Activated CD4-positive, alpha-beta T cell treated with anti-CD3 and anti-CD28 coated beads for 36 hours (primary cell): ENCODE data around the gene PRR12. TPM values are rescaled to one million over a fixed set of nuclear protein-coding genes. Genes with fewer than 3 reads are reported as not detected.

Experiments
- ATAC-seq: fragments of 200-7000 bp; cut with Tn5 transposase; one replicate; pipeline ENCODE4 v1.10.0; 2021; ENCODE audit warnings: mild to moderate bottlenecking, moderate library complexity
- CTCF ChIA-PET: fragments of 350-600 bp; sonication (Branson Sonifier 250); formaldehyde crosslinking; loops from one replicate; lab custom pipeline; 2021; ENCODE audit warnings: antibody characterized with exemption; lab: Charles Lee
- POLR2A ChIA-PET: fragments of 350-600 bp; sonication (Branson Sonifier 250); formaldehyde crosslinking; loops from one replicate; lab custom pipeline; 2021; ENCODE audit warnings: antibody characterized with exemption, inconsistent platforms; lab: Charles Lee
- DNase-seq: peaks from one replicate; pipeline ENCODE4 v3.0.0-alpha.2; 2020
- H3K27ac Mint-ChIP-seq: one replicate; pipeline ENCODE4 v1.8.0; 2021; ENCODE audit warnings: mixed read lengths
- H3K27me3 Mint-ChIP-seq: one replicate; pipeline ENCODE4 v1.8.0; 2021; ENCODE audit warnings: mixed read lengths
- H3K36me3 Mint-ChIP-seq: one replicate; pipeline ENCODE4 v1.8.0; 2021; ENCODE audit warnings: low read depth, mixed read lengths
- H3K4me1 Mint-ChIP-seq: one replicate; pipeline ENCODE4 v1.8.0; 2021; ENCODE audit warnings: mixed read lengths
- H3K4me3 Mint-ChIP-seq: one replicate; pipeline ENCODE4 v1.8.0; 2021; ENCODE audit warnings: mild to moderate bottlenecking, moderate library complexity, mixed read lengths
- H3K9me3 Mint-ChIP-seq: one replicate; pipeline ENCODE4 v1.8.0; 2021; ENCODE audit warnings: low read depth, mixed read lengths
- intact Hi-C, 2 experiments: fragments of 100-400 bp; cut with DNase I in 1 of 2; cut with micrococcal nuclease in 1 of 2; formaldehyde crosslinking; loops; one replicate each; pipeline versions ENCODE4 v1.14.2 to v1.15.1; 2022 to 2024; cut with DNase I, micrococcal nuclease
- total RNA-seq, 2 experiments: library from RNA; stranded (reverse); gene quantifications; one replicate each; pipeline ENCODE4 v1.2.3, GENCODE V29; 2021

The PRR12 gene
- total RNA-seq, 2 experiments from 2014 or later, result 21.0 to 22.7 TPM

- Mint-ChIP-seq H3K4me3 (peak overlapping the region; percentile 74), H3K36me3 (peaks cover 59% of the 10 kb centered on the region), H3K27me3 (no peaks in the 10 kb centered on the region), H3K9me3 (no peaks in the 10 kb centered on the region), H3K27ac (peak overlapping the region; percentile 94), H3K4me1 (peaks cover 84% of the 10 kb centered on the region)
- intact Hi-C loops, result loop anchor here in 1 of 2 experiments (10.0 kb wide), 1 partner anchor 686 kb away; the partner anchor contains the start of gene PPP1R15A
- CTCF ChIA-PET, result interaction anchor here (0.5 to 12.0 kb wide), 5 partner anchors 10 to 112 kb away, joined by 3 to 161 read pairs (median 3); no protein-coding TSS in a partner anchor
- POLR2A ChIA-PET, result interaction anchor here (0.5 to 0.6 kb wide), 3 partner anchors 14 to 52 kb away, joined by 3 to 4 read pairs (median 3); no protein-coding TSS in a partner anchor
- peak; percentile 57 for DNase-seq
- peak; percentile 3 for ATAC-seq
Observed at GRCh38 chr19:49560358-49560900, 30.6 kb upstream of the PRR12 start.

GRCh38 chr19:49564616-49565045, 26.4 kb upstream of the PRR12 start:
- H3K4me3 Mint-ChIP-seq, result peak overlapping the region; percentile 24
- H3K36me3 Mint-ChIP-seq, result peaks cover 34% of the 10 kb centered on the region
- intact Hi-C loops, result loop anchor here (1.0 to 10.0 kb wide), 3 partner anchors 10 to 690 kb away; partner anchors contain the start of genes PPP1R15A (in 1 of the 2) and PRR12 (in 1 of the 2)
- H3K27me3 Mint-ChIP-seq, result no peaks in the 10 kb centered on the region
- ChIA-PET POLR2A (interaction anchor here (0.6 to 1.5 kb wide), 5 partner anchors 10 to 37 kb away, joined by 3 to 7 read pairs (median 4); partner anchors contain the start of gene RCN3), CTCF (interaction anchor here (0.9 to 12.0 kb wide), 7 partner anchors 14 to 152 kb away, joined by 3 to 161 read pairs (median 4); partner anchors contain the start of gene SCAF1)
- peak; percentile 80 for DNase-seq
- peak; percentile 83 for ATAC-seq
- no peaks in the 10 kb centered on the region for H3K9me3 Mint-ChIP-seq
- peaks cover 83% of the 10 kb centered on the region for H3K4me1 Mint-ChIP-seq
- peak overlapping the region; percentile 95 for H3K27ac Mint-ChIP-seq

DNA sequence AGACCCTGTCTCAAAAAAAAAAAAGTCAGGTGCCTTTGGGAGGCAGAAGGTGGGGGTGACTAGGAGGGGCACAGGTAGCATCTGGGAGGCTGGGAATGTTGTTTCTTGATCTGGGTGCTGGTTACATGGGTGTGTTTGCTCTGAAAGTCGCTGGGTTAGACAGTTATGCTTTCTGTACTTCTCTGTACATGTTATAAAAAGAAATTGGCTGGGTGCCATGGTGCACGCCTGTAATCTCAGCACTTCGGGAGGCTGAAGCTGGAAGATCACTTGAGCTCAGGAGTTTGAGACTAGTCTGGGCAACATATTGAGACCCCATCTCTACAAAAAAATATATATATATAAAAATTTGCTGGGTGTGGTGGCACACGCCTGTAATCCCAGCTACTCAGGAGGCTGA, 25.7 kb upstream of the PRR12 start:
- intact Hi-C loops, result loop anchor here (2.0 to 10.0 kb wide), 2 partner anchors 26 to 690 kb away; partner anchors contain the start of genes PPP1R15A (in 1 of the 2) and PRR12 (in 1 of the 2)
- ATAC-seq (no peak), DNase-seq (peak; percentile 18)
- Mint-ChIP-seq H3K4me1 (peaks cover 83% of the 10 kb centered on the region), H3K4me3 (peak overlapping the region; percentile 24), H3K27me3 (no peaks in the 10 kb centered on the region), H3K9me3 (no peaks in the 10 kb centered on the region), H3K27ac (peak overlapping the region; percentile 95), H3K36me3 (peaks cover 29% of the 10 kb centered on the region)
- CTCF ChIA-PET, result interaction anchor here (0.7 to 12.0 kb wide), 5 partner anchors 15 to 92 kb away, joined by 3 to 161 read pairs (median 4); no protein-coding TSS in a partner anchor
- POLR2A ChIA-PET, result interaction anchor here (0.6 to 1.5 kb wide), 5 partner anchors 11 to 37 kb away, joined by 3 to 7 read pairs (median 4); partner anchors contain the start of gene RCN3

GRCh38 chr19:49566302-49566701, 24.7 kb upstream of the PRR12 start:
- H3K27me3 Mint-ChIP-seq, result no peaks in the 10 kb centered on the region
- peak overlapping the region; percentile 42 for H3K27ac Mint-ChIP-seq
- DNase-seq (no peak), ATAC-seq (no peak)
- POLR2A ChIA-PET, result interaction anchor here (0.6 kb wide), 2 partner anchors 97 to 281 kb away, joined by 4 read pairs; no protein-coding TSS in a partner anchor
- H3K4me3 Mint-ChIP-seq, result no peak overlapping the region
- no peaks in the 10 kb centered on the region for H3K9me3 Mint-ChIP-seq
- peaks cover 23% of the 10 kb centered on the region for H3K36me3 Mint-ChIP-seq
- peaks cover 80% of the 10 kb centered on the region for H3K4me1 Mint-ChIP-seq
- intact Hi-C loops, result loop anchor here in 1 of 2 experiments (10.0 kb wide), 1 partner anchor 692 kb away; the partner anchor contains the start of gene PPP1R15A
- CTCF ChIA-PET, result interaction anchor here (0.6 to 12.0 kb wide), 9 partner anchors 12 to 113 kb away, joined by 3 to 161 read pairs (median 3); partner anchors contain the start of gene RPS11

- peak; percentile 71 for DNase-seq
- Mint-ChIP-seq H3K4me1 (peaks cover 69% of the 10 kb centered on the region), H3K27me3 (no peaks in the 10 kb centered on the region), H3K27ac (peak overlapping the region; percentile 87), H3K9me3 (no peaks in the 10 kb centered on the region), H3K4me3 (peak overlapping the region; percentile 43), H3K36me3 (peaks cover 22% of the 10 kb centered on the region)
- POLR2A ChIA-PET, result interaction anchor here (1.0 kb wide), 1 partner anchor 15 kb away, joined by 3 read pairs; no protein-coding TSS in a partner anchor
- CTCF ChIA-PET, result interaction anchor here (0.6 to 12.0 kb wide), 5 partner anchors 18 to 1310 kb away, joined by 3 to 161 read pairs (median 40); no protein-coding TSS in a partner anchor
- intact Hi-C loops, result loop anchor here in 1 of 2 experiments (1.0 to 10.0 kb wide), 2 partner anchors 14 to 693 kb away; partner anchors contain the start of gene PPP1R15A
- ATAC-seq, result peak; percentile 42
Observed at GRCh38 chr19:49567861-49568441, 23.0 kb upstream of the PRR12 start.

DNA sequence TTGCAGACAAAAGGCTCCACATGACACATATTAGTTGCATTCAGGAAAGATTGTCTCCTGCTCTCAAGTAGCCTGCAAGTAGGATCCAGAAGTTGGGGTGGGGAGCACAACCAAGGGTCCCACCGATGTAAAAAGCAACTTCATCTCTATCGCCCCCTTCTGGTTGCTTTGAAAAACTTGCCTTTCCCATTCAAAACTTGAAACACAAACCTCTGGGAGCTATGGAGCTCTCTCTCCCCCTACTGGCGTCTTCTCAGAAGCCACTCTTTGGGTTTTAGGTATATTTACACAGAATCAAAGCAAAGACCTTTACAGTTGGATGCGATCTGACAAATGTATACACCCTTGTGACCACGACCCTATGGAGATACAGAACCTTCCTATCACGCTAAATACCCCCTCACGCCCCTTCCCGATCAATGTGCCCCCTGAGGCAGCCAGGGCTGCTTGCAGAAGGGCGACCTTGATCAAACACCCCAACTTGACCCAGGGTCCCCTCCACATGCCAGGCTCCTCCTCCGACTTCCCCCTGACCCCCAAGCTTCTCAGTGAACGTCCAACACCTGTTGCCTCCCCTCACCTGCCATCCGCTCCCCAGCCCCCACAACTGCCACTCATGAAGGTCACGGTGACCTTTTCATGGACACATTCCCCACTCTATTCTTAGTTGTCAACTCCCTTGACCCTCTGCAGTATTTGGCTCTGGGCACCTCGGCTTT, 20.7 kb upstream of the PRR12 start:
- Mint-ChIP-seq H3K4me1 (peaks cover 56% of the 10 kb centered on the region), H3K4me3 (peak overlapping the region; percentile 16)

GRCh38 chr19:49570997-49571676, 19.8 kb upstream of the PRR12 start:
- ChIA-PET POLR2A (no interaction called here), CTCF (interaction anchor here (0.6 to 8.5 kb wide), 21 partner anchors 9 to 1101 kb away, joined by 3 to 135 read pairs (median 5); partner anchors contain the start of genes NOSIP, PRRG2, RPS11 and RRAS)
- Mint-ChIP-seq H3K4me1 (peaks cover 49% of the 10 kb centered on the region), H3K9me3 (no peaks in the 10 kb centered on the region), H3K27ac (peak overlapping the region; percentile 51), H3K36me3 (peaks cover 8% of the 10 kb centered on the region), H3K27me3 (no peaks in the 10 kb centered on the region), H3K4me3 (no peak overlapping the region)
- intact Hi-C loops, result loop anchor here (1.0 to 5.0 kb wide), 5 partner anchors 24 to 107 kb away; partner anchors contain the start of genes FLT3LG (in 1 of the 2) and PRMT1 (in 1 of the 2)
- peak; percentile 26 for ATAC-seq
- DNase-seq, result peak; percentile 58

More for the DNA sequence above, 20.7 kb upstream of the PRR12 start:
- Mint-ChIP-seq H3K9me3 (no peaks in the 10 kb centered on the region), H3K27ac (peak overlapping the region; percentile 76), H3K36me3 (peaks cover 11% of the 10 kb centered on the region), H3K27me3 (no peaks in the 10 kb centered on the region)
- peak; percentile 54 for ATAC-seq
- intact Hi-C loops, result loop anchor here (1.0 to 5.0 kb wide), 5 partner anchors 23 to 108 kb away; partner anchors contain the start of genes FLT3LG (in 1 of the 2) and PRMT1 (in 1 of the 2)
- ChIA-PET CTCF (interaction anchor here (0.7 to 8.5 kb wide), 27 partner anchors 9 to 1778 kb away, joined by 3 to 135 read pairs (median 5); partner anchors contain the start of genes NOSIP, PRRG2, RPS11 and RRAS), POLR2A (interaction anchor here (0.5 to 1.0 kb wide), 2 partner anchors 9 to 96 kb away, joined by 3 read pairs; partner anchors contain the start of gene FLT3LG)
- peak; percentile 82 for DNase-seq

DNA sequence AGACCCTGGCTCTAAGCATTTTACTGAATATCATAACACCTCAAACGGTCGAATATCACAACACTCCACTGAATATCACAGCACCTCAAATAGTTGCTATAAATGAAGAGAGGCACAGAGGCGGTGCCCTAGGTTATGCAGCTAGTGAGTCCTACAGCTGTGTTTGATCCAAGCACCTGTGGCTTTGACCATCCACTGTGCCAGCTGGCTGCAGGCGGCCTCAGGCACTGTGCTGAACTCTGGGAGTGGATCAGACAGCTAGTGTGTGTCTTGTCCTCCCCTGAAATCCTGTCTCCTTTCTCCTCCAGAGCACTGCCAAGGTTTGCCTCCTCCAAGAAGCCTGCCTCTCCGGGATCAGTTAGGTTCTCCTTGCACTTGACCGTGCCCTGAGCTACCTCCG, 18.0 kb upstream of the PRR12 start:
- Mint-ChIP-seq H3K27me3 (no peaks in the 10 kb centered on the region), H3K36me3 (peaks cover 15% of the 10 kb centered on the region), H3K27ac (no peak overlapping the region), H3K4me1 (peaks cover 44% of the 10 kb centered on the region), H3K9me3 (no peaks in the 10 kb centered on the region), H3K4me3 (no peak overlapping the region)
- ChIA-PET CTCF (interaction anchor here (0.6 to 8.5 kb wide), 6 partner anchors 12 to 70 kb away, joined by 3 to 135 read pairs (median 8); no protein-coding TSS in a partner anchor), POLR2A (no interaction called here)
- no peak for DNase-seq
- ATAC-seq, result no peak
- intact Hi-C loops, result loop anchor here in 1 of 2 experiments (5.0 kb wide), 1 partner anchor 104 kb away; the partner anchor contains the start of gene PRMT1

DNA sequence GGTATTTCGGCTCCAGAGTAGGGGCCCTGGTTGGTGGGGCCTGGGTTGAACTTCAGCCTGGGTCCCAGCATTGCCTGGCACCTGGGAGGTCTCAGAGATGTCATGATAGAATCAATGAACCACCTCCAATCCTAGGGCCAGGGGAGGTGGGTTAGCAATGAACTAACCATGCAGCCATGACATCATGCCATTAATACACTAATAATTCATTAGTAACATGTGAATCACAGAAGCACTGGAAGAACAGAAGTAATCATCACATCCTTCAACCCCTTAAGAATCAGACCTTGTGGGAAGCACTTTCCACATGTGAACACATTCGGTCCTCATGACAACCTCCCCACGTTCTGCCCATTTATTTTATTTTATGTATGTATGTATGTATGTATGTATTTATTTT, 17.6 kb upstream of the PRR12 start:
- Mint-ChIP-seq H3K27ac (no peak overlapping the region), H3K9me3 (no peaks in the 10 kb centered on the region), H3K4me3 (no peak overlapping the region), H3K36me3 (peaks cover 15% of the 10 kb centered on the region), H3K4me1 (peaks cover 44% of the 10 kb centered on the region), H3K27me3 (no peaks in the 10 kb centered on the region)
- intact Hi-C loops, result loop anchor here in 1 of 2 experiments (5.0 kb wide), 1 partner anchor 104 kb away; the partner anchor contains the start of gene PRMT1
- no peak for DNase-seq
- CTCF ChIA-PET, result interaction anchor here (1.3 to 8.5 kb wide), 4 partner anchors 15 to 71 kb away, joined by 3 to 135 read pairs (median 8); no protein-coding TSS in a partner anchor
- ATAC-seq, result no peak
- POLR2A ChIA-PET, result no interaction called here
